Fibroblast of skin of back (primary cell): ENCODE results near the gene INTS1.
"Not testable (repeated sequence)": the region's sequence is repeated elsewhere in the genome, so short reads cannot be mapped to it uniquely, and the experiment has no call there.

ENCODE experiments used
- DNase-seq: peaks from one replicate; pipeline ENCODE4 v3.0.0-alpha.2; 2013

INTS1 gene

DNA sequence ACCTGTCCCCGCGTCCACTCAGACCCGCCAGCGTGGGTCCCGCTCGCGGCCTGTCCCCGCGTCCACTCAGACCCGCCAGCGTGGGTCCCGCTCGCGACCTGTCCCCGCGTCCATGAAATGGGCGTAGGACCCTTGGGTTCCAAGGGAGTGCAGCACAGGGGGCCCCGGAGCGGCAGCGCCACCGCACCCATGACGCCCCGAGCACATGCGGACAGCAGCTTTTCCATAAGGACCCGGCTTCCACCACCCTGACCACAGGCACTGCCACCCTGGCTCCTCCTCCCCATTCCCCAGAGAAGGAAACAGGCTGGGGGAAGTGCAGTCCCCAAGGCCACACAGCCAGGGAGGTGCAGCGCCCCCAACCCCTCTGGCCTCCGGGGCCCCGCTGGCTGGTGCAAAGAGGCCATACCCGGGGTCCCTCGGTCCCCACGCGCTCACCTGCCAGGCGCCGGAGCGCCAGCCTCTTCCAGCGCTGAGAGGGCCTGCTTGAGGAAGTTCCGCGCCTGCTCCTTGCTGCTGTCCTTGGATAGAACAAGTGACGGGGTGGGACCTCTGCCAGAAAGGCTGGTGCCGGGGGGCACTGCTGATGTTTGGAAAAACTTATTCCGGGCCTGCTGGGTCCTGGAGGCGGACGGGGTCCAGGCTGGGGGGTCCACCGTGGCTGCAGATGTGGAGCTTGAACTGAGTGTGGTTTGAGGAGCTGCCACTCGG is 59.8 kb downstream of the INTS1 start:
- no peak for DNase-seq

GRCh38 chr7:1443587-1444200 is 60.5 kb downstream of the INTS1 start:
- not testable (repeated sequence) for DNase-seq

DNA sequence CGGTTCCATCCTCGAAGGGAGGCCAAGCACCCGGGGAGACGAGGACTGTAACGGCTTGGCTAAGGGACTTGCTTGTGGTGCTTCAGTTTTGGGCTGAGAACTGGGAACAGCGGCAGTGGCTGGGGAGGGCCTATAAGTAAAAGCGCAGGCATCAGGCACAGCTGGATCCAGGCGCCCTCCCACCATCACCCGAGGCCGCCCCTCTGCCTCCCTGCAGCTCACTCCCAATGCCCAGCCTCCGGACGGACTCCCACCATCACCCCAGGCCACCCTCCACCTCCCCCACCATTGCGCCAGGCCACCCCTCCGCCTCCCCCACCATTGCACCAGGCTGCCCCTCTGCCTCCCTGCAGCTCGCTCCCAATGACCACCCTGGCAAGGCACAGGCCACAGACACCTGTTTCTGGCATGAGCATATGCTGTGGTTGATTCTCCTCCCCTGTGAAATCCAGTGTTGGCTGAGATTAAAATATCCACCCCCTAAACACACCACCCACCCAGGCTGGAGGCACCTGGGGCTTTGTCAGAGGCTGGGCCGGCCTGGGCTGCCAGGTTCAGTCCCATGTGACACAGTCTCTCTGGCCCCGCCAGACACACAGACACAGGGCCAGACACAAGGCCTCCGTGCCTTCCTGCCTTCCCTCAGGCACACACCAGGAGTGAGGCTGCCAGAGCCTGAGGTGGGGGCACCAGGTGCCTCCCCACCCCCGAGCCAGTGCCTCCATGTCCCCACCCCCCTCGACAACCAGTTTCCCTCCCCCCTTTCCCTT is 61.6 kb downstream of the INTS1 start:
- no peak for DNase-seq

DNA sequence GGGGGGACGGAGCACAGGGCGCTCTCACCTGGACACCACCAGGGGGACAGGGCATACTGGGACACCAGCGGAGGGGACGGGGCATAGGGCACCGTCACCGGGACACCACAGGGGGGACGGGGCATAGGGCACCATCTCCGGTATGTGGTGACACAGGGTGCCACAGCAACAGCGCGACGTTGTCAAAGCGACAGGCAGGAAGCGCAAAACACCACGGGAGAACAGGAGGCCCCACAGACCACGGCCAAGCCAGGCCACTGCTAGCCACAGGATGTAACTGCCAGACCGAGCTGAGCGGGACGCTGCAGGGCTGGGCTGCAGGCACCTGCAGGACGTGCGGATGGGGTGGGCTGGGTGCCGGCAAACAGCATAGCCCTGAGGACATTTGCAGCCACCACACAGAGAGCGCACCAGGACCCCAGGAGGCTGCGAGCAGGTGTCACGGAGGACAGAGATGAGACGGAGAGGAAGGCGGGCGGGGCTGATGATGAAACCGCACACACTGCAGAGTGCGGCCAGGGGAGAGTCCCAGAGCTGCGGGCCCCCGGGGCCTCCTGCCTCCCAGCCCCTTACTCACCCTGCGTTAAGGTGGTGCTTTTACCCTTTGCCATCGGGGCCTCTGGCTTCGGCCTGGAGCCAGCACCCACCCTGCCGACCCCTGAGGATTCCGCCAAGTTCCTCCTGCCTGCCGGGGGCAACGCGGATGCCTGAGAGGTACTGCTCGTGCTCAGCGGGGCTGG is 62.4 kb downstream of the INTS1 start:
- DNase-seq = no peak

GRCh38 chr7:1440620-1441019 is 63.6 kb downstream of the INTS1 start:
- no peak for DNase-seq

DNA sequence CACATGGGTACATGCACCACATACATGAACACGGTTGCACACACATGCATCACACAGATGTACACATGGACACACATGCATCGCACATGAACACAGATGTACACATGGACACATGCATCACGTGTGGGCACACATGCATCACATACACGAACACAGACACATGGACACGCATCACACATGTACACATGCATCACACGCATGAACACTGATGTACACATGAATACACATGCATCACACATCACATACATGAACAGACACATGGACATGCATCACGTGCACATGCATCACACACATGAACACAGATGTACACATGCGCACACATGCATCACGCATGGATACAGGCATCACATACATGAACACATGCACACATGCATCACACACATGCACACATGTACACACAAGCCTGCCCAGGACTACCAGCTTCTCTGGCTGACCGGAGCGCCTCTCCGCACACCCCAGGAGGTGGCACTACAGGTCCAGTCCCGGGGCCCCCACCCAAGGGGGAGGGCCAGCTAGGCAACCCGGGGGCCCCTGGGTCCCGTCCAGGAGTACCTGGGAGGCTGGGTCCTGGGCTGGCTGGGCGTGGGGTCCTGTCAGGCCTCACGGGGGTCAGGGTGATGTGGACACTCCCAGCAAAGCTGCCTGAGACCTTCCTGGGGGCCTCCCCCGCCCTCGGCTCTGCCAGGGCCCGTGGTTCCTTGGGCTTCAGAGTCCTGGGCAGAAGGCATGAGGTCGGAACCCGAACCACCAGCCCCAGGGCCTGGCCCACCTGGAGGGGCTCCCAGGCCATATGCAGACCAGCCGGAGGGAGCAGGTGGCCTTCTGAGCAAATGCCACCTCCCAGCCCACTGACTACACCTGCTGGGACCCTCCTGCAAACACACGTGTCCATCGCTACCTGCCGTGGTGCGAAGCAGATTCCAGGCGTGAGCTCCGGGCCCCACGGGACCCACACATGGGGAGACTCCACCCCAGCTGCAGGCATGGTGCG is 64.5 kb downstream of the INTS1 start:
- DNase-seq = no peak

DNA sequence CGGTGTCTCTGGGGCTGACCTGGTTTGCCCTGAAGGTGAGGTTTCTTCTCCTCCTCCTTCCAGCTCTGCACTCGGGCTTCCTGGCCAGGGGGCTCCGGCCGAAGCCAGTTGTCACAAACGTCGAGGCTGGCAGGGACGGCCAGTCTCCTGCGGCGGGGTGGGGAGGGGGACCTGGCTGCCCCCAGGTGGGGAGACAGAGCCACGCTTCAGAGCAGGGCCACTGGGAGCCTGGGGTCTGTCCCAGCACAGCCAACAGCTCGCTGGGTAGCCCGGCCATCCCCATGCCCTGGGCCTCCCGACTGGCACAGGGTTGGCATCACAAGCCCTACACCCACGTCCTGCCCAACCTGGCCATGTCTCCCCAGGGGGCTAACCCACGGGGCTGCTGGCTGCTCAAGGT is 65.4 kb downstream of the INTS1 start:
- no peak for DNase-seq

DNA sequence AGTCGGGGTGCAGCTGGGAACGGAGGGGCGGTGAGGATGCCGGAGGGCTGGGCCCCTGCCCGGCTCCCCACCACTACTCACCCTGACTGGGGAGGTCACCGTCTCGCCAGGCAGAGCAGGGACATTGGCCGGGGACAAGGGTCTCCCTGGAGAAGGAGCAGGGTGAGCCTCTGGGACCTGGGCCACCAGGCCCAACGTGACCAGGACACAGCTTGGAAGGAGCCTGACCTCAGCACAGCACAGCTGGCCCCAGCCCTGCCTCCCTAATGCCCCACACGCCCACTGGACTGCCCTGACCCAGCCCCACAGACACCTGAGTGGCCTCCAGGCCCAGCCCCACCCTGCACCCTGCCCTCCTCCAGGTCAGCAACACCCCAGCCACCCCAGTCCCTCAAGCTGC is 66.0 kb downstream of the INTS1 start:
- no peak for DNase-seq

DNA sequence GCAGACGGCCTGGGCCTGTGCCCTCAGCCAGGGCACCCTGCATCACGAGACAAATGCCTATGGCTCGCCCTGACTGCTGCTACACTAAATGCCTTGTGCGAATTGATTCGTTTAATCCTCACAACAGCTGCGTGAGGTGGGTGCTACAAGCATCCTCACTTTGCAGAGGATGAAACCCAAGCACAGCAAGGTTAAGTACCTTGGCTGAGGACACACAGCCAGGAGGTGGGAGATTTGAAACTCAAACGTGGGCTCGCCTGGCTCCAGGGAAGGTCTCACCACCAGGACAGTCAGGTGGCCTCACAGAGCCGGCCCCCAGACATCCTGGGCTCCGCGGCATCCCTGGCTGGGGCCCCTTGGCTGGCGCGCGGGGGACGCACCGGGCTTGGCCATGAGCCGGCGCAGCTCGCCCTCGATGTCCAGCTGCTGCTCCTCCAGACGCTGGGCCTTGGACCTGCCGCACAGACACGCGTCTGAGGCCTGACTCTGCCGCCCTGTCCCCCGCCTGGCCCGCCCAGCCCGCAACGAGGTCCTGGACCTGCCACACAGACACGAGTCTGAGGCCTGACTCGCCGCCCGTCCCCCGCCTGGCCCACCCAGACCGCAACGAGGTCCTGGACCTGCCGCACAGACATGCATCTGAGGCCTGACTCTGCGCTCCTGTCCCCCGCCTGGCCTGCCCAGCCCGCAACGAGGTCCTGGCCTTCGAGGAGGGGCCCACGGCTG is 66.9 kb downstream of the INTS1 start:
- no peak for DNase-seq

DNA sequence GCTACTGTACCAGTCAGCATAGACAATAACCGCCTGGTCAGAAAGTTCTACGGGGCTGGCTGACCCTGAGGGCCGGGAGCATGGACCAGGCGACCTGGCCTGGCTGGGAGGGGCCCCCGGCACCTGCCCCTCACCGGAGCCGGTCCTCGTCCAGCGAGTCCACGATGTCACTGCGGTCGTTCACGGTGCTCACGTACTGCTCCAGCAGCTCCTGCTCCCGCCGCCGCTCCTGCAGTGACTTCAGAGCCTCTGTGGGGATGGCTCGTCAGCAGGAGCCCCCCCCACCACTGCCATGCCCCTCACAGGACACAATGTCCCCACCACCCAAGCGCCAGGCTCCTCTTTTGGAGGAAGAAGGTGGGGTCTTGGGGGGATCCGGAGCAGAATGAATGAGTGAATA is 67.6 kb downstream of the INTS1 start:
- DNase-seq = no peak

DNA sequence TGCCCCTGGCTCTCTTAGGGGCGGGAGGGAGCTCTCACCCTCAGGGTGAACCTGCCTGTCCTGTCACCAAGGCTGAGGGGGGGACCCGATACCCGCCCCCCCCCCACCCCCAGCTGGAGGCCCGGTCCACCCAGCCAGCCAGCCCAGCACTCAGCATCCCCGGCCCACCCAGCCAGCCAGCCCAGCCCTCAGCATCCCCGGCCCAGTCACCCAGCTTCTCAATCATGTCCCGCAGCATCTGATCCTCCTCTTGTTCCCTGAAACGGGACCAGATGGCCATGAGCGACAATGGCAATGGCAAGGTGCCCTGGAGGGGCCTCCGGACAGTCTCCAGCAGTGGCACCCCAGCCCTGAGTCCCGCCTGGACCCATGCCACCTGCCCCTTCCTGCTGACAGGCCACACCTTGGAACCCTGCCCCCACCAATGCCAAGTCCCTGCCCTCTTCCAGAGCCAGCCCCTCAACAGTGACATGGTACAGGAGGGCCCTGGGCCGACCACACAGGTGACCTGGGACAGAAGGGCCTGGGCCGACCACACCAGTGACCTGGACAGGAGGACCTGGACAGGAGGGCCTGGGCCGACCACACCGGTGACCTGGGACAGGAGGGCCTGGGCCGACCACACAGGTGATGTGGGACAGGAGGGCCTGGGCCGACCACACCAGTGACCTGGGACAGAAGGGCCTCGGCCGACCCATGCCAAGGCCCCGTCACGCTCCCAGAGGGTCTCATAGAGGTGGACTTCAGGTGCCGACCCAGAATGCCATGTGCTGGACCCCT is 69.1 kb downstream of the INTS1 start:
- no peak for DNase-seq

GRCh38 chr7:1434165-1434718 is 69.9 kb downstream of the INTS1 start:
- DNase-seq = no peak

- no peak for DNase-seq
Observed at GRCh38 chr7:1433128-1433920, 70.9 kb downstream of the INTS1 start.

DNA sequence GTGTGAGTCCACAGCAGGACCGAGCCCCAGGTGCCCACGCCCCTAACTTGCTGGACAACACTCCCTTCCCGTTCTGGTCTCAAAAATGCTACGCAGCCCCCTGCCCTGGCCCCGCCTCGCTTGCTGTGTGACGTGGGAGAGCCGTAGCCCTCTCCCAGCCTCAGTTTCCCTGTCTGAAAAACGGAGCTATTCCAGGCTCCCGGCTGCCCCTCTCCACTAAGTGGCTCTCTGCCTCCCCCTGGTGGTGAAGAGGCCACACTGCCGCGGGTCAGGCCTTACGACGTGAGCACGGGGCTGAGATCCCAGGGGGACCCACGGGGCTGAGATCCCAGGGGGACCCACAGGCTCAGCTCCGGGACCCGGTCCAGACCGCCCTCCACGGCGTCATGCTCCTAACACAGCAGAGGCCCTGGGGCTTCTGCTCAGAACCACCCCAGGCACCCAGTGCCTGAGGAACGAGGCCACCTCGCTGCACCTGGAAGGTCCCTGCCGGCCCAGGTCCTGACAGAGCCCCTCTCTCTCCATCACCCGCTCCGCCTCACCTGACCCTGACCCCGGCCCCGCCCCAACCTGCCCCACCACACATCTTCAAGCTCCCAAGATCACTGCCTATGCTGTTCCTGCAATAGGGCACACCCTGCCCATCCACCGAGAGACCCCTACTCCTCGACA is 71.6 kb downstream of the INTS1 start:
- DNase-seq = peak; percentile 48

- DNase-seq = no peak
Observed at GRCh38 chr7:1431634-1432380, 72.4 kb downstream of the INTS1 start.

- no peak for DNase-seq
Observed at GRCh38 chr7:1431226-1431625, 73.0 kb downstream of the INTS1 start.

- no peak for DNase-seq
Observed at GRCh38 chr7:1430056-1430845, 73.9 kb downstream of the INTS1 start.
